Adipocyte (in vitro differentiated cells): ENCODE results near the gene RFTN1.

Experiments used
- DNase-seq: peaks from one replicate; pipeline ENCODE4 v3.0.0-alpha.2; 2015; ENCODE audit warnings: low read depth
- H3K27me3 ChIP-seq: replicated peaks from 2 replicates; pipeline ENCODE4 v1.7.0; 2013; ENCODE audit warnings: mild to moderate bottlenecking, low read length, moderate library complexity; ENCODE audit not compliant: control insufficient read depth, insufficient read depth
- H3K36me3 ChIP-seq: 2 replicates; pipeline ENCODE4 v1.7.0; 2013; ENCODE audit warnings: low read length, mild to moderate bottlenecking, moderate library complexity; ENCODE audit not compliant: control insufficient read depth, insufficient read depth, severe bottlenecking
- H3K4me1 ChIP-seq: 2 replicates; pipeline ENCODE4 v1.7.0; 2013; ENCODE audit warnings: mild to moderate bottlenecking, low read length, moderate library complexity; ENCODE audit not compliant: control insufficient read depth, insufficient read depth
- H3K4me3 ChIP-seq: 2 replicates; pipeline ENCODE4 v1.7.0; 2013; ENCODE audit warnings: mild to moderate bottlenecking, low read length, moderate library complexity
- H3K9ac ChIP-seq: 2 replicates; pipeline ENCODE4 v1.7.0; 2013; ENCODE audit warnings: mild to moderate bottlenecking, low read length, moderate library complexity
- H3K9me3 ChIP-seq: 2 replicates; pipeline ENCODE4 v1.7.0; 2013; ENCODE audit warnings: mild to moderate bottlenecking, low read length, moderate library complexity; ENCODE audit not compliant: control insufficient read depth

RFTN1 gene

DNA sequence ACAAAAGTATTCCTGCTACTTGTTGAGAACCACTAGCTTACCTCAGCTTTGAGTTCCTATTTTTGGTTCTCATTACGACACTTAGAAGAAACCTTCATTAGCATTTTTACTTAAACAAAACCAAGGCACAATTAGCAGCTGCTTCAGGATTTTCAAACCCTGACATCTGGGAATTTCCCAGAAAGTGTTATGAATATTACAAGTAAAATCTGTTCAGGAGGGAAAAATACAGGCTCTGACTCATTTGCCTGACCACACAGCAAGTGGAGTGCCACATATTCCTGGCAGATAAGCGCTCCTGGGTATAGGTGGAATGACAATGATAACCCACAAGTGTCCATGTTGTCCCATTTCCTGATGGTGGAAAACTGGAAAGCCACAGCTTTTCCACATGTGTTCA is 10.3 kb upstream of the RFTN1 start:
- Histone ChIP-seq H3K4me3 (no peak overlapping the region), H3K9ac (no peak overlapping the region), H3K36me3 (no peaks in the 10 kb centered on the region), H3K4me1 (peaks cover 24% of the 10 kb centered on the region), H3K9me3 (peaks cover 23% of the 10 kb centered on the region), H3K27me3 (no peaks in the 10 kb centered on the region)
- DNase-seq = no peak

DNA sequence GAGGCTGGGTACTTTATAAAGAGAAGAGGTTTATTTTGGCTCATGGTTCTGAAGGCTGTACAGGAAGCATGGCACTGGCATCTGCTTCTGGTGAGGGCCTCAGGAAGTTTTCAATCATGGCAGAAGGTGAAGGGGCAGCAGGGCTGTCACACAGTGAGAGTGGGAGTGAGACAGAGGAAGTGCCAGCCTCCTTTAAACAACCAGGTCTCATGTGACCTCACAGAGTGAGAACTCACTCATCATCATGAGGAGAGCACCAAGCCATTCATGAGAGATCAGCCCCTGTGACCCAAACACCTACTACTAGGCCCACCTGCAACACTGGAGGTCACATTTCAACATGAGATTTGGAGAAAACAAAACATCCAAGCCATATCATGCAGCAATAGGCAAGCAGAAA is 9.3 kb upstream of the RFTN1 start:
- DNase-seq = no peak
- H3K4me1 ChIP-seq = peaks cover 14% of the 10 kb centered on the region
- H3K27me3 ChIP-seq = no peaks in the 10 kb centered on the region
- peaks cover 23% of the 10 kb centered on the region for H3K9me3 ChIP-seq
- H3K9ac ChIP-seq = no peak overlapping the region
- H3K4me3 ChIP-seq = no peak overlapping the region
- no peaks in the 10 kb centered on the region for H3K36me3 ChIP-seq

DNA sequence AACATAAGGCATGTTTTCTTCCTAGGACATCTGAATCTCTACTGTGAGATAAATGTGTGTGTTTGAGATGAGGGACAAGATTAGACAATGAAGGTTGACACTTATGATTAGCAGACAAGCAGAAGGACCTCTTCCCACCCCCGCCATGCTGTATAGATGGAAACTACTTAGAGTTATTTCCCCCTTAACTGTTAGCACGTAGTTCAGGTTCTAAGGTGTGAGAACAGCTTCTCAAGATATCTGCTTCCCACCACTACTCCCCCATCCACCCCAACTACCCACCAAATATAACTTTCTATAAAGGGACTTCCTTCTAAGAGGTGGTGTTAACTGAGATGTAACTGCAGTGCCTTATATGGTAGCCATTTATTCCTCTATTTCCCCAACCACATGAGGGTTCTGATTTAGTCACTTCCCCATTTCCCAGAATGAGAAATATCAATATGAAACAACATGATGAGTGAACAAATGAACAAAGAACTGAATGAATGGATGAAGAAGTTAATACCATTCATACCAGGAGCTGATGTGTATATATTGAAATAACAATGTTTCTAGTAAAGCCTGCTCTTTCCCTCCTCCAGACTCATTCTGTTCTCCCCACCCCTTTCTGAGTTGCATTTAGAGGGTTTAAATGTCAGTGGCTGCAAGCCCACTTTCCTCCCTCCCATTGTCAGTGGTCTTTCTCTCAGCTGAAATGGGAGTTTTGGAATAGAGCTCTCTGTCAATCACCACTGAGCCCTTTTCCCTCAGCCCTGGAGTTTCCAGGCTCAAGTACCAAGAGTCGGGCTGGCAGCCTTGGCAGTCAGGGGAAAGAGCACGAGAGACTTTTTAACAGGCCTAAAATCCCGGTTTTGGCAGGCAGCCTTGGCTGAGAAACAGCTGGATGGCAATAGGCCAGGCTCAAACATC is 7.7 kb upstream of the RFTN1 start:
- Histone ChIP-seq H3K9ac (no peak overlapping the region), H3K27me3 (no peaks in the 10 kb centered on the region), H3K36me3 (no peaks in the 10 kb centered on the region), H3K9me3 (peaks cover 23% of the 10 kb centered on the region), H3K4me1 (peaks cover 29% of the 10 kb centered on the region), H3K4me3 (no peak overlapping the region)
- peak; percentile 18 for DNase-seq

DNA sequence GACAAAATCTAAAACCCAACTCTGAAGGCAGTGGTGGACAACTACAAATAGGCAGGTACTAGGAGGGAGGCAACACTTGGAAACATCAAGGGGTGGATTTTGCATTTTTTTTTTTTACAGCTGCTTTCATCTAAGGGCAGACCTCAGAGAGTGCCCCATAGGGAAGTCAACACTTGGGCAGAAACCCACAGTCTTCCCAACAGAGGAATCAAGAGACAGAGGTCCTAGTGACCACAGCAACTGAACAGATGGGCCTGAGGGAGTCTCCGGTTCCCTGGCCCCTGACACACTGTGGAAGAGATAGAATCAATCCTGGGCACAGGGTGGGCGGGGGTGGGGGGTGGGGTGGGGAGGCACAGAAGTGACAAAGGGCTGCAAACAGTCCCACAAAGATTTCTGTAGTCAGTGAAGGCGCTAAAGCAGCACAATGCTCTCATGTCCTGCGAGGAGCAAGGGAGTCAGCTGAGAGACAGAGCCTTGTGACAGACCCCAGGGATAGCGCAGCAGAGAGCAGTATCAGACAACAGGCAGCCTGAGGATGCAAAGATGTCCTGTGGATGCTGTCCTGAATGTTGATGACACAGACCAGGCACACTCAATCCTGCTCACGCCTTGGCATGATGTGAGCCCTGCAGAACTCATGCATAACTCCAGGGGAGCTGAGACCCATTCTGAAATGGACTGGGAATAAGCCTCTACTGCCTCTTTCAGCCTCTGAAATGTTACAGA is 6.9 kb upstream of the RFTN1 start:
- Histone ChIP-seq H3K27me3 (no peaks in the 10 kb centered on the region), H3K9me3 (peaks cover 23% of the 10 kb centered on the region), H3K4me3 (no peak overlapping the region), H3K9ac (no peak overlapping the region), H3K4me1 (peaks cover 29% of the 10 kb centered on the region), H3K36me3 (no peaks in the 10 kb centered on the region)
- DNase-seq = no peak

DNA sequence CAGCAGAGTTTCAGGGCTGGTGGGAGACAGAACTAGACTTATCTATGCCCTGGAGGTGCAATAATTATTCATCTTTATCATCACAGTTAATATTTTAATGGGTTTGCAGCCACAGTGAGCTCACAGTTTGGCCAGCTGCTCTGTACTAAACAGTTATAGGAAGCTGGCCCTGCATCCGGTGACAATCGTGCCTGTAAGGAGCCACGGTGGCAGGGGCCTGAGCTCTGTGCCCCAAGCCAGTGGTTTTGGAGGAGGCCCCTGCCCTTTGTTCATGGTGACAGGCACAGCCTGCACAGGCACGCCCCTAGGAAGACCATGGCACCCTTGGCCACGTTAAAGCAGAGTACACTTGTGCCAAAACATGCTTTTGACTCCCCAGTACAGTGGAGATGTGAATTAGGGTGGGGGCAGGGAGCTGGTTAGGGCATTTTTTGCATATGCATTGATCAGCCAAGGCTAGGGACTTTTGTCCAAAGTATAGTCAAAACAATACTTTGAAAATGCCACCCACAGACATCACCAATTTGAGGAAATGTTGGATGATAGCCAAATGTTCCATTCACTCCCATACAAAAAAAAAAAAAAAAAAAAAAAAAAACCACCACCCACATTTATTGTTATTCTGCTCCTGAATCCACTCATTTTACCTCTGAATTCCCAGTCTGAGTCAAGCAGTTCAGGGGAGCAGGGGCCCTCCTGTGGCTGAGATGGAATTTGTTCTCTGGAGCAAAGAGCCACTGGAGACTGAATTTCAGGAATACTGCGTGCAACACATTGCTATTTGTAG is 3.4 kb upstream of the RFTN1 start:
- peaks cover 35% of the 10 kb centered on the region for H3K4me1 ChIP-seq
- H3K9ac ChIP-seq = peak overlapping the region; percentile 37
- H3K27me3 ChIP-seq = no peaks in the 10 kb centered on the region
- H3K36me3 ChIP-seq = no peaks in the 10 kb centered on the region
- H3K4me3 ChIP-seq = no peak overlapping the region
- DNase-seq = peak; percentile 75
- H3K9me3 ChIP-seq = no peaks in the 10 kb centered on the region

DNA sequence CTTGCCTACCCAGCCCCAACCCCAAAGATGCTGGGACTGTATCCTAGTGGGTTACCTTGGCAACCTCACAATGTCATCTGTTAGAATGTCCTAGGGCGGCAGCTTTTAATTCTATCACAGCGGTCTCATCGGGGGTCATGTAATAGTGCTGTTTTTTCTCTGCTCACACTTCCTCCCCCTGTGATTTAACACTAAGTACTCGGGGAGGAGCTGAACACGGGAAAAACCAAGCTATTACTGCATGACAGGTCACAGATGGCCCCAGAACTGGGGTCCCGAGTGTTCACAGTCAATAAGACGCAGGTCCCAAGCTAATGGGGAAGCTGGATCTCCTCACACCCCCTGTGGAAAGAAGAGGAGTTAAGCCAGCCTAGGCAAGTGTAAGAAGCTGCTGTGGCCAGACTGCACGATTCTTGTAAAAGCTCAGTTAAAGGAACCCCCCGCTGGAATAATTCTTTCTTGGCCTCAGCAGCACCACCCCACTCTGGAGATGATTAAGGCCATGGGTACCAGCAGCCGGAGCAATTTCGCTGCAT is 2.5 kb upstream of the RFTN1 start:
- Histone ChIP-seq H3K9ac (no peak overlapping the region), H3K4me3 (no peak overlapping the region), H3K27me3 (no peaks in the 10 kb centered on the region), H3K36me3 (no peaks in the 10 kb centered on the region), H3K4me1 (peaks cover 41% of the 10 kb centered on the region), H3K9me3 (no peaks in the 10 kb centered on the region)
- DNase-seq = no peak

DNA sequence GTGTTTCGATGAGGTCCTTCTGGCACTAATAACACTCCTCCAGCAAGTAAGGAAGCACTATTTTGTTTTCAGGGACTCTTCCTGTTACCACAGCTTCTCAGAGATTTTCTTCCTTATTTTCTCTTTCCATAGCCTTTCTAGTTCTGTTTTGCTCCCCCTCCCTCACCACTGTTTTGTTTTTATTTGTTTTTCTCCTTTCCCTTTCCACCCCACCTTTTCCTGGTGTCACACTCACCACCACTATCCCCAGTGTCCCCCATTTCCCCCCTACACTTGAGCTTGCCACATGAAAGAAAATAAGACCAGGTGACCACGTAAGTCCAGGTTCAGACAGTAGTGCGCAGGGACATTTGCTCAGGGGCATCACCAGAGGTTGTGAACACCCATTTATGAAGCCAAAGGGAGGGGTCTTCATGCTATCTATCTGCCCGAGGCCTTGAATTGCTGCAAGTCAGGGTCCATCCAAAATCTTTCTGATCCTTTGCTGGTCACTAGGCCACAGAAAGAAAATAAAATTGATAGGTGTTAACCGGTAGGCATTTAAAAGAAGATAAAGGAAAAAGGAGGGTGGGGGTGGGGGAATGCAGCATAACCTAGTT is 1.4 kb upstream of the RFTN1 start:
- DNase-seq = no peak
- no peaks in the 10 kb centered on the region for H3K9me3 ChIP-seq
- no peaks in the 10 kb centered on the region for H3K27me3 ChIP-seq

DNA sequence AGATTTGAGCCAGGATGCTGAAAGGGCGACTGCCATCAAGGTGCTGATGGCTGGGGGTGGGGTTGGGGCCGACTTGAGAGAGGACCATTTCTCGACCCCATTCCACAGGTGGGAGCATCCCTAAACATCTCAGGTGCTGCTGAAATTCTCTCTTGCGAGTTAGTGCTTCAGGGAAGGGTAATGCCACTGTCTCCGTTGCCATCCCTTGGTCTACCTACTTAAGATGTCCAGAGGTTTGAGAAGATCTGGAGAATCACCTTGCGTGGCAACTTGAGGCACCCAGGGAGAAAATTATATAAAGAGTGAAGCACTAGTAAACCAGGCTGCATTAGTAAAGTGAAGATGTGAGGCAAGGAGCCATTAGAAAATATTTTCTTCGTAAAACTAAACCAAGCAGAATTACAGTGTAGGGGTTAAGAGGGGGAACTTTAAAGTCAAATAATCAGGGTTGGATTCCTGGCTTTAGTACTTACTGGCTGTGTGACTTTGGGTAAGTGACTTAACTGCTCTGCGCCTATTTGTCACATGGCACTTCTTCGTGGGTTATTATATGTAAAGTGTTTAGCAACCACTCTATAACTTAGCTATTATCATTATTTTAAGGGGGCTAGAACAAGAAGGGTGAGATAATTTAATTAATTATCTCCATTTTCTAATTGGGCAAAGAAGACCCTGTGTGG is 662 bp upstream of the RFTN1 start:
- Histone ChIP-seq H3K9ac (peak overlapping the region; percentile 93), H3K4me1 (peaks cover 49% of the 10 kb centered on the region), H3K9me3 (no peaks in the 10 kb centered on the region), H3K36me3 (no peaks in the 10 kb centered on the region), H3K27me3 (no peaks in the 10 kb centered on the region), H3K4me3 (peak overlapping the region; percentile 94)
- no peak for DNase-seq

More for the DNA sequence above, 1.4 kb upstream of the RFTN1 start:
- no peaks in the 10 kb centered on the region for H3K36me3 ChIP-seq
- no peak overlapping the region for H3K9ac ChIP-seq
- H3K4me3 ChIP-seq = no peak overlapping the region
- peaks cover 49% of the 10 kb centered on the region for H3K4me1 ChIP-seq

DNA sequence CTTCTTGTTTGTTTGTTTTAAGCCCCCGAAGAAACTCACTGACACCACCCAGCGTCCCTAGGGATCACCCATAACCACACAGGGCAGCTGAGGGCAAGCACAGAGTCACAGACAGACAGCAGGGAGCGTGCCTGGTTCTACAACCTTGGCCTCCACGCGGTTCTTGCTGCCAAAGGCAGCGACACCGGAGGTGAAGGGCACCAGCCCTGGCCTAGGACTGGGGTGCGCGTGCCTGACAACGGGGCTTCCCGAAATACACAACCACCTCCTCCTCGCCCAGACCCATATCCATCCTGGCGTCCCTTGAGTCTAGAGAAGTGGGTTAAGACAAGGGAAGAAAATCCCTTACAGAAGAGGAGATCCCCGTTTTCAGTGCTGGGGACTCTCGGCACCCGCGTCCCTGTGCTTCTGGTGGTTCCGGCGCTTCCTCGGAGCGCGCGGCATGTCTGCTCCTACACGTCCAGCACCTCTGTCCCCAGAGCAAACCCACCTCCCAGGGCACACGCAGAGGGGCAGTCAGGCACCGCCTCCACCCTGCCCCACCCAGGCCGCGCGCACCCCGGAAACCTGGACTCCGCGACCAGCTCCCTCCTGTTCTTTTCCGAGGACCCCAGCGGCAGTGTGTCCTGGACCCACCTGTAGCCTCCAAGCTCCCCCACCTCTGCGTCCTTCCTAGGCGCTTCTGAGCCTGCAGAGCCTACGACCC is 911 bp downstream of the RFTN1 start:
- Histone ChIP-seq H3K27me3 (no peaks in the 10 kb centered on the region), H3K4me3 (peak overlapping the region; percentile 94), H3K9ac (peak overlapping the region; percentile 93), H3K4me1 (peaks cover 63% of the 10 kb centered on the region), H3K36me3 (no peaks in the 10 kb centered on the region), H3K9me3 (no peaks in the 10 kb centered on the region)
- DNase-seq = peak; percentile 47
